ENCODE measurements around the gene FGF14. TPM values are rescaled to one million over a fixed set of nuclear protein-coding genes. Genes with fewer than 3 reads are reported as not detected.

FGF14 gene
- total and polyA plus RNA-seq, 8 donors, result 0.42 to 2.4 (median 1.1) TPM

GRCh38 chr13:101811284-101811839 lies 590.5 kb downstream of the FGF14 start:
- intact Hi-C loops (cut with DNase I), result no loop called here
- TF ChIP-seq CTCF (IDR thresholded peaks at IDR 0.05), result no peak
- H3K36me3 ChIP-seq, result no peaks in the 10 kb centered on the region
- no peaks in the 10 kb centered on the region for H3K9me3 ChIP-seq
- FAIRE-seq (no peak), DNase-seq (no peak), ATAC-seq (no peak)
- no peak overlapping the region for H3K4me3 ChIP-seq
- no peaks in the 10 kb centered on the region for H3K4me1 ChIP-seq
- H3K27ac ChIP-seq, result no peak overlapping the region
- H3K27me3 ChIP-seq, result no peaks in the 10 kb centered on the region
- 37 to 58% methylated on average over 1 of the region's 1 CpG for WGBS, 2 donors

GRCh38 chr13:101799196-101799595 lies 602.7 kb downstream of the FGF14 start:
- WGBS, 2 donors, result 39 to 43% methylated on average over 4 of the region's 4 CpGs
- intact Hi-C loops (cut with DNase I), result no loop called here
- no peaks in the 10 kb centered on the region for H3K4me1 ChIP-seq
- no peak for ATAC-seq
- no peak for FAIRE-seq
- no peak for TF ChIP-seq CTCF (IDR thresholded peaks at IDR 0.05)
- H3K36me3 ChIP-seq, result no peaks in the 10 kb centered on the region
- no peak overlapping the region for H3K27ac ChIP-seq
- no peak for DNase-seq
- H3K27me3 ChIP-seq, result no peaks in the 10 kb centered on the region
- H3K9me3 ChIP-seq, result no peaks in the 10 kb centered on the region
- no peak overlapping the region for H3K4me3 ChIP-seq

- DNase-seq, result no peak
- no peaks in the 10 kb centered on the region for H3K4me1 ChIP-seq
- no peaks in the 10 kb centered on the region for H3K9me3 ChIP-seq
- intact Hi-C loops (cut with DNase I), result no loop called here
- no peak overlapping the region for H3K4me3 ChIP-seq
- ATAC-seq, result no peak
- TF ChIP-seq CTCF (IDR thresholded peaks at IDR 0.05), result no peak
- no peak for FAIRE-seq
- 0 to 44% methylated on average over 1 of the region's 1 CpG for WGBS, 2 donors
- H3K27me3 ChIP-seq, result no peaks in the 10 kb centered on the region
- H3K27ac ChIP-seq, result no peak overlapping the region
- no peaks in the 10 kb centered on the region for H3K36me3 ChIP-seq
Measured at GRCh38 chr13:101798437-101798836, 603.4 kb downstream of the FGF14 start.

- ATAC-seq (no peak), DNase-seq (no peak), FAIRE-seq (no peak)
- 50 to 62% methylated on average over 3 of the region's 3 CpGs for WGBS, 2 donors
- H3K36me3 ChIP-seq, result no peaks in the 10 kb centered on the region
- H3K27me3 ChIP-seq, result no peaks in the 10 kb centered on the region
- no peaks in the 10 kb centered on the region for H3K9me3 ChIP-seq
- H3K4me3 ChIP-seq, result no peak overlapping the region
- no peak overlapping the region for H3K27ac ChIP-seq
- intact Hi-C loops (cut with DNase I), result no loop called here
- H3K4me1 ChIP-seq, result no peaks in the 10 kb centered on the region
- no peak for TF ChIP-seq CTCF (IDR thresholded peaks at IDR 0.05)
Measured at GRCh38 chr13:101795460-101795859, 606.4 kb downstream of the FGF14 start.

GRCh38 chr13:101795025-101795424 lies 606.8 kb downstream of the FGF14 start:
- intact Hi-C loops (cut with DNase I), result no loop called here
- no peaks in the 10 kb centered on the region for H3K36me3 ChIP-seq
- H3K4me3 ChIP-seq, result no peak overlapping the region
- no peaks in the 10 kb centered on the region for H3K27me3 ChIP-seq
- H3K4me1 ChIP-seq, result no peaks in the 10 kb centered on the region
- no peak overlapping the region for H3K27ac ChIP-seq
- no peak for TF ChIP-seq CTCF (IDR thresholded peaks at IDR 0.05)
- 72 to 79% methylated on average over 1 of the region's 1 CpG for WGBS, 2 donors
- no peak for FAIRE-seq
- ATAC-seq, result no peak
- no peak for DNase-seq
- no peaks in the 10 kb centered on the region for H3K9me3 ChIP-seq
